Measurements from ENCODE around the gene HTR6.
"Not testable (repeated sequence)": the region's sequence is repeated elsewhere in the genome, so short reads cannot be mapped to it uniquely, and the experiment has no call there.

HTR6 gene

DNA sequence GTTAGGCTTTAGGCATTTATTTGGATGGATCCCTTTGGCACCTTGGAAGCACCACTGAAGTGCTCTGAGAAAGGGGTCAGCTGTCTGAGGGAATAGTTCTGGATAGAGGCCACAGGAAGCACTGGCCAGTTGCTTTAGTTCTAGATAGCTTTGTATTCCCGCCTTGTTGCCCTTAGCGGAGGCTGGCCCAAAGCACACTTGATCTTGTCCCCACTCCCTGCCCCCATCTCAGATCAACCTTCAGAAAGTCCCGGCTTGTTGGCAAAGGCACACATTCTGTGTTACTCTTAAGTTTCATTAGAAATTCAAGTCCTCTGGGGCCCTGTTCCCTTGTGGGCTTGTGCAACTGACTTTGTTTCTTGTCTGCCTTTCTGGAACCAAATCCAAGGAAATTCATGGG is 35.8 kb upstream of the HTR6 start:
- H3K27ac ChIP-seq (ENCODE audit: low read length), result no peak overlapping the region

DNA sequence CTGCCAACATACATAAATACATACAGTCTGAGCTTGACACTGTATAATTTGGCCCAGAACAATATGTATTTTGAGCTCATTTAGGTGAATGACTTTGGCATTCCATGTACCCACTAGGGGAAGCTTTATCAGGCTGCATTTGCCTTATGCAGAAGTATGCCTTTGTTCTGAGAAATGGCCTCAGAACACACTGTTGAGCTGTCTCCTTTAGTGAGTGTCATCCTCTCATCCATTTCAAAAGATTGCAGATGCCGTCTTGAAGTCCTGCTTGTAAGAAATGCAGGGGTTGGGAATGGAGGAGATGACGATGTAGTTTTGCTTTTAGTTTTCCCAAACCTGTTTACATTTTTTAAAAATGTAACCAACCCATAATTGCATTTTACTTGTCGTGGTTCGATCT is 35.3 kb upstream of the HTR6 start:
- H3K36me3 ChIP-seq (ENCODE audit: control insufficient read depth in 1 of 2, insufficient read depth in 2 of 2, low read length in 2 of 2), result peaks cover 36 to 38% of the 10 kb centered on the region in 2 donors
- peaks cover 0 to 13% of the 10 kb centered on the region in 2 donors for H3K4me1 ChIP-seq (ENCODE audit: control insufficient read depth in 1 of 2, insufficient read depth in 2 of 2, low read length in 2 of 2)
- H3K27ac ChIP-seq (ENCODE audit: low read length), result no peak overlapping the region

More for the DNA sequence above, 35.8 kb upstream of the HTR6 start:
- Histone ChIP-seq H3K27me3 (ENCODE audit: low read depth, low read length) (no peaks in the 10 kb centered on the region), H3K36me3 (ENCODE audit: control insufficient read depth in 1 of 2, insufficient read depth in 2 of 2, low read length in 2 of 2) (peaks cover 36 to 38% of the 10 kb centered on the region in 2 donors), H3K9me3 (ENCODE audit: control insufficient read depth in 1 of 2, low read length in 2 of 2) (no peaks in the 10 kb centered on the region), H3K4me1 (ENCODE audit: control insufficient read depth in 1 of 2, insufficient read depth in 2 of 2, low read length in 2 of 2) (peaks cover 0 to 13% of the 10 kb centered on the region in 2 donors), H3K4me3 (ENCODE audit: low read depth in 1 of 2, low read length in 2 of 2) (no peak overlapping the region)

DNA sequence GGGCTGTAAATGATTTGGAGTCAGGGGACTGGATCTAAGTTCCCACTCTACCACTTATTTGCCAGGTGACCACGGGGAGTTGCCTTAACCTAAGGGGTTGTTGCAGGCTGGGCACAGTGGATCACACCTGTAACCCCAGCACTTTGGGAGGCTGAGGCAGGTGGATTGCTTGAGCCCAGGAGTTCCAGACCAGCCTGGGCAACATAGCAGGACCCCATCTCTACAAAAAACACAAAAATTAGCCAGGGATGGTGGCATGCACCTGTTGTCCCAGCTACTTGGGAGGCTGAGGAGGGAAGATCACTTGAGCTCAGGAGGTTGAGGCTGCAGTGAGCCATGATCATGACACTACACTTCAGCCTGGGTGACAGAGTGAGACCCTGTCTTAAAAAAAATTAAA is 34.5 kb upstream of the HTR6 start:
- H3K9me3 ChIP-seq (ENCODE audit: control insufficient read depth in 1 of 2, low read length in 2 of 2); H3K27ac ChIP-seq (ENCODE audit: low read length); H3K4me3 ChIP-seq (ENCODE audit: low read depth in 1 of 2, low read length in 2 of 2); H3K27me3 ChIP-seq (ENCODE audit: low read depth, low read length): not testable (repeated sequence)
- H3K4me1 ChIP-seq (ENCODE audit: control insufficient read depth in 1 of 2, insufficient read depth in 2 of 2, low read length in 2 of 2), result peaks cover 0 to 11% of the 10 kb centered on the region in 2 donors
- peaks cover 29 to 31% of the 10 kb centered on the region in 2 donors for H3K36me3 ChIP-seq (ENCODE audit: control insufficient read depth in 1 of 2, insufficient read depth in 2 of 2, low read length in 2 of 2)

More for the DNA sequence above, 35.3 kb upstream of the HTR6 start:
- no peaks in the 10 kb centered on the region for H3K9me3 ChIP-seq (ENCODE audit: control insufficient read depth in 1 of 2, low read length in 2 of 2)
- no peak overlapping the region for H3K4me3 ChIP-seq (ENCODE audit: low read depth in 1 of 2, low read length in 2 of 2)
- no peaks in the 10 kb centered on the region for H3K27me3 ChIP-seq (ENCODE audit: low read depth, low read length)

DNA sequence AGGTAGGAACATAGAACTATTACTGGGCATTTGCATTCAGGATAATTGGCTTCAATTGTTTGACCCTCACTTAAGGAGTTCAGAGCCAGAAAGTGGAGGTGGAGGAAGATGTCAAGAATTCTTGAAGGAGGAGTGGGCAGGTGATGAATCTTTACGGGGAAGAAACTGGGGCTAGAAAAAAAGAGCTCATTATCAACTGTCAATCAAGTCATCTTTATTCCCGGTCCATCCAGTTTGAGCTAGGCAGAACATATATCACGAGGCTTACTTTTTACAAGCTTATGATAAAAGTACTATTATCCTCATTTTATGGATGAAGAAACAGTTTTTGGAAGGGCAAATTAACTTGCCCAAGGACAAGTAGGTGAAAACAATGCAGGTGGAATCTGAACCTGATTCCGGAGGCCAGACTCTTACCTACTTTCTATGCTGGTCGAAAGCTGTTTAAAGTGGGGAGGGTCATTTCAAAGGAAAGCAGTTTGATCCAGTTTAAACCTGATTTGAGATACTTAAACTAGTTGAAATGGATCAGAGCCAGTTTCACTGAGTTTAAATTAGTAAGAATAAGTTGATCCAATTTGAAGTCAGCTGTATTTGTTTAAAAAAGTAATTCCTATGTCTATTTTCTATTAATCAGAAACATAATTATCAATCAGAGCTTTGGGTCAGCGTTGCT is 33.8 kb upstream of the HTR6 start:
- Histone ChIP-seq H3K4me1 (ENCODE audit: control insufficient read depth in 1 of 2, insufficient read depth in 2 of 2, low read length in 2 of 2) (peaks cover 0 to 4% of the 10 kb centered on the region in 2 donors), H3K27ac (ENCODE audit: low read length) (no peak overlapping the region), H3K36me3 (ENCODE audit: control insufficient read depth in 1 of 2, insufficient read depth in 2 of 2, low read length in 2 of 2) (peaks cover 23 to 26% of the 10 kb centered on the region in 2 donors)

DNA sequence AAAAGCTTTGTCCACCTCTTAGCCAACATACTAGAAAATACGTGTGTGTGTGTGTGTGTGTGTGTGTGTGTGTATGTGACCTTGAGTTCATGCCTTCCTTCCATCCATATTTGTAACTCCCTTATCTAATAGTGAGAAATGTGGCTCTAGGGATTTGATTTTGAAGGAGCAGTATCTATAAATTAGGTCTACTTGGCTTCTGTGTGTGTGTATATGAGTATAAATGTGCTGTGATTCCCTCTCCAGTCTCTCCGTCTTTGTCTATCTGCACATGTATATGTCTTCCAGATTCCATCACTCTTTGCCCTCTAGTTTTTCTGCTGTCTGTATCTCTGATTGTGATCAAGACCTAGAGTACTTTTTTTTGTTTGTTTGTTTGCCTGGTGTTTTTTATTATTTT is 32.5 kb upstream of the HTR6 start:
- H3K4me3 ChIP-seq (ENCODE audit: low read depth in 1 of 2, low read length in 2 of 2), result no peak overlapping the region
- H3K27ac ChIP-seq (ENCODE audit: low read length), result no peak overlapping the region
- no peaks in the 10 kb centered on the region for H3K27me3 ChIP-seq (ENCODE audit: low read depth, low read length)
- no peaks in the 10 kb centered on the region for H3K4me1 ChIP-seq (ENCODE audit: control insufficient read depth in 1 of 2, insufficient read depth in 2 of 2, low read length in 2 of 2)
- peaks cover 10 to 12% of the 10 kb centered on the region in 2 donors for H3K36me3 ChIP-seq (ENCODE audit: control insufficient read depth in 1 of 2, insufficient read depth in 2 of 2, low read length in 2 of 2)
- H3K9me3 ChIP-seq (ENCODE audit: control insufficient read depth in 1 of 2, low read length in 2 of 2), result no peaks in the 10 kb centered on the region

More for the DNA sequence above, 33.8 kb upstream of the HTR6 start:
- Histone ChIP-seq H3K27me3 (ENCODE audit: low read depth, low read length) (no peaks in the 10 kb centered on the region), H3K9me3 (ENCODE audit: control insufficient read depth in 1 of 2, low read length in 2 of 2) (no peaks in the 10 kb centered on the region), H3K4me3 (ENCODE audit: low read depth in 1 of 2, low read length in 2 of 2) (no peak overlapping the region)

DNA sequence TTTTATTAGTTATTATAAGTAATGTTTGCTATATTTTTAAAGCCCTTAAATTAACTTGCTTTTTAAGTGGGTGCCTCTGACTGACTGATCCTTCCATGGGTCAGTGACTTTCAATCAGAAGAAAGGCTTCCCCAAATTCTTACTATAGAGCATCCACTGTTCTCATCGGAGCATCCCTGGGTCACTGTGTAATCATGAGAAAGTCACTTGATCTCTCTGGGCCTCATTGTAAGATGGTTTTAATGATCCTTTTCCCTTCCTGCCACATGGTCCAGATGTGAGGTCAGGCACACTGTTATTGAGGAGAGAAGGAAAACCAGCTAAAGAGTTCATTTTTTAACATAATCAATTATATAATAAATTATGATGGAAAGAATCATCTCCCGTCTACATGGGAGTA is 31.6 kb upstream of the HTR6 start:
- Histone ChIP-seq H3K27ac (ENCODE audit: low read length) (no peak overlapping the region), H3K4me3 (ENCODE audit: low read depth in 1 of 2, low read length in 2 of 2) (no peak overlapping the region), H3K4me1 (ENCODE audit: control insufficient read depth in 1 of 2, insufficient read depth in 2 of 2, low read length in 2 of 2) (no peaks in the 10 kb centered on the region), H3K36me3 (ENCODE audit: control insufficient read depth in 1 of 2, insufficient read depth in 2 of 2, low read length in 2 of 2) (peaks cover 4% of the 10 kb centered on the region in 2 donors), H3K27me3 (ENCODE audit: low read depth, low read length) (no peaks in the 10 kb centered on the region), H3K9me3 (ENCODE audit: control insufficient read depth in 1 of 2, low read length in 2 of 2) (no peaks in the 10 kb centered on the region)

DNA sequence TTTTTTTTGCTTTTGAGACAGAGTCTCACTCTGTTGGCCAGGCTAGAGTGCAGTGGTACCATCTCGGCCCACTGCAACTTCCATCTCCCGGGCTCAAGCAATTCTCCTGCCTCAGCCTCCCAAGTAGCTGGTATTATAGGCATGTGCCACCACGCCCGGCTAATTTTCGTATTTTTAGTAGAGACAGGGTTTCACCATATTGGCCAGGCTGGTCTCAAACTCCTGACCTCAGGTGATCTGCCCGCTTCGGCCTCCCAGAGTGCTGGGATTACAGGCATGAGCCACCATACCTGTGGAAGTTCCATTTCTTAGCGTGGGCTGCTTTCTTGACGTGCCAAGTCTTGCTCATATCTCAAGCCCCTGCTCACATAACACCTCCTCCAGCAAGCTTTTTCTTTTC is 29.6 kb upstream of the HTR6 start:
- H3K4me1 ChIP-seq (ENCODE audit: control insufficient read depth in 1 of 2, insufficient read depth in 2 of 2, low read length in 2 of 2); H3K4me3 ChIP-seq (ENCODE audit: low read depth in 1 of 2, low read length in 2 of 2); H3K9me3 ChIP-seq (ENCODE audit: control insufficient read depth in 1 of 2, low read length in 2 of 2); H3K27me3 ChIP-seq (ENCODE audit: low read depth, low read length); H3K27ac ChIP-seq (ENCODE audit: low read length); H3K36me3 ChIP-seq (ENCODE audit: control insufficient read depth in 1 of 2, insufficient read depth in 2 of 2, low read length in 2 of 2): not testable (repeated sequence)

DNA sequence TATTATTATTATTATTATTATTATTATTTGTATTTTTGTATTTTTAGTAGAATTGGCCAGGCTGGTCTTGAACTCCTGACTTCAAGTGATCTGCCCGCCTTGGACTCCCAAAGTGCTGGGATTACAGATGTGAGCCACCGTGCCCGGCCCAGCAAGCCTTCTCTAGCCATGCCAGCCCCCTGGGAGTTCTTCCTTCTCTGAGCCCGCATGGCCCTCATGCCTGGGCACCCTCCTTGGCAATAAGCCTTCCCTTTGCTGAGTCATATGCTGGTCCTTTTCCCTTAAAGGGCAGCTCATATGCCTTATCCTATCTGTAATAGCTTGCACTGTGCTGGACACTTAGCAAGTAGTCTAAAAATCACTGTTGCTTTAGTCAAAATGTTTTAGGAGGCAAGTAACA is 29.0 kb upstream of the HTR6 start:
- no peaks in the 10 kb centered on the region for H3K36me3 ChIP-seq (ENCODE audit: control insufficient read depth in 1 of 2, insufficient read depth in 2 of 2, low read length in 2 of 2)
- H3K9me3 ChIP-seq (ENCODE audit: control insufficient read depth in 1 of 2, low read length in 2 of 2), result no peaks in the 10 kb centered on the region
- no peak overlapping the region for H3K4me3 ChIP-seq (ENCODE audit: low read depth in 1 of 2, low read length in 2 of 2)
- no peak overlapping the region for H3K27ac ChIP-seq (ENCODE audit: low read length)
- H3K4me1 ChIP-seq (ENCODE audit: control insufficient read depth in 1 of 2, insufficient read depth in 2 of 2, low read length in 2 of 2), result no peaks in the 10 kb centered on the region
- no peaks in the 10 kb centered on the region for H3K27me3 ChIP-seq (ENCODE audit: low read depth, low read length)

DNA sequence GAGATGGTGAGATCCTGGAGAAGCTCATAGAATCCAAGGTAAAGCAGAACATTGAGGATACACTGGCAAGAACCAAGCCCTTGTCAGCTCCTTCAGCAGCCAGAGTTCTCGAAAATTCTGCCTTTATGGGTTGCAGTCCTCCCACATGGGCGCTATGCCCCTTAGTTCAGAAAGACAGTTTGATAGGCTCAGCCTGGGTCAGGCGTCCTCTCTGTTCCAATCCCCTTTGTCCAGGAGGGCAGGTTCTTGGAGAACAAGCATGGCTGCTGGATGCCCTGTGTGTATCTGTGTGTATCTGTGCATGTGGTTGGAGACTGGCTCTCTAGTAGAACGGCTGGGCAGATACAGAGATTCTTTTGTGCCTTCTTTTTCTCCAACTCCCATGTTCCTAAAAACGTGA is 28.6 kb upstream of the HTR6 start:
- Histone ChIP-seq H3K36me3 (ENCODE audit: control insufficient read depth in 1 of 2, insufficient read depth in 2 of 2, low read length in 2 of 2) (no peaks in the 10 kb centered on the region), H3K4me1 (ENCODE audit: control insufficient read depth in 1 of 2, insufficient read depth in 2 of 2, low read length in 2 of 2) (no peaks in the 10 kb centered on the region), H3K27ac (ENCODE audit: low read length) (no peak overlapping the region), H3K4me3 (ENCODE audit: low read depth in 1 of 2, low read length in 2 of 2) (no peak overlapping the region), H3K9me3 (ENCODE audit: control insufficient read depth in 1 of 2, low read length in 2 of 2) (no peaks in the 10 kb centered on the region), H3K27me3 (ENCODE audit: low read depth, low read length) (no peaks in the 10 kb centered on the region)

DNA sequence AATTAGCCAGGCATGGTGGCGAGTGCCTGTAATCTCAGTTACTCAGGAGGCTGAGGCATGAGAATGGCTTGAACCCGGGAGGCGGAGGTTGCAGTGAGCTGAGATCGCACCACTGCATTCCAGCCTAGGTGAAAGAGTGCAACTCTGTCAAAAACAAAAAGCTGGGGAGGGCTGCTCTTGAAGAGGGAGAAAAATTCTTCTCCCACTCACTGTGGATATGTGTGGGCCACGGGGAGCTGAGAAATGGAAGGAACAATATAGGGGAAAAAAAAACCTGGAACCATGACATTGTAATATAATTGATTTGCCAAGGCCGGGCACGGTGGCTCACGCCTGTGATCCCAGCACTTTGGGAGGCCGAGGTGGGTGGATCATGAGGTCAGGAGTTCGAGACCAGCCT is 27.9 kb upstream of the HTR6 start:
- H3K36me3 ChIP-seq (ENCODE audit: control insufficient read depth in 1 of 2, insufficient read depth in 2 of 2, low read length in 2 of 2); H3K9me3 ChIP-seq (ENCODE audit: control insufficient read depth in 1 of 2, low read length in 2 of 2); H3K27ac ChIP-seq (ENCODE audit: low read length); H3K4me3 ChIP-seq (ENCODE audit: low read depth in 1 of 2, low read length in 2 of 2); H3K4me1 ChIP-seq (ENCODE audit: control insufficient read depth in 1 of 2, insufficient read depth in 2 of 2, low read length in 2 of 2); H3K27me3 ChIP-seq (ENCODE audit: low read depth, low read length): not testable (repeated sequence)

DNA sequence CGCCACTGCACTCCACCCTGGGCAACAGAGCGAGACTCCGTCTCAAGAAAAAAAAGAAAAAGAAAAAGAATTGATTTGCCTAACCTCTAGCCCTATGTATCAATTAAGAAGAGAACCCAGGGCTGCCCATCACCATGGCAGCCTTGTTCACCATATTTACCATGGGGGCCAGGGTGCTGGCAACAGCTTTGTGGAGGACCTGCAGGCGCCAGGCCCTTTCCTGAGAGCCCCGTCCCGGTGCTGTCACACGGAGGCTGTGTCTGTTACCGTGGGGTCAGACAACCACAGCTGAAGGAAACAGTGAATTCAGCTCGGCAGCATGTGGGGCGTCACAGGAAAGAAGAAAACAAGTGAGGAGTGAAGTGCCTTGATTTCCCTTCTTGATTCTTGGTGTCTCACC is 27.1 kb upstream of the HTR6 start:
- no peaks in the 10 kb centered on the region for H3K36me3 ChIP-seq (ENCODE audit: control insufficient read depth in 1 of 2, insufficient read depth in 2 of 2, low read length in 2 of 2)
- H3K4me3 ChIP-seq (ENCODE audit: low read depth in 1 of 2, low read length in 2 of 2), result no peak overlapping the region
- no peaks in the 10 kb centered on the region for H3K27me3 ChIP-seq (ENCODE audit: low read depth, low read length)
- no peak overlapping the region for H3K27ac ChIP-seq (ENCODE audit: low read length)
- no peaks in the 10 kb centered on the region for H3K4me1 ChIP-seq (ENCODE audit: control insufficient read depth in 1 of 2, insufficient read depth in 2 of 2, low read length in 2 of 2)
- no peaks in the 10 kb centered on the region for H3K9me3 ChIP-seq (ENCODE audit: control insufficient read depth in 1 of 2, low read length in 2 of 2)

DNA sequence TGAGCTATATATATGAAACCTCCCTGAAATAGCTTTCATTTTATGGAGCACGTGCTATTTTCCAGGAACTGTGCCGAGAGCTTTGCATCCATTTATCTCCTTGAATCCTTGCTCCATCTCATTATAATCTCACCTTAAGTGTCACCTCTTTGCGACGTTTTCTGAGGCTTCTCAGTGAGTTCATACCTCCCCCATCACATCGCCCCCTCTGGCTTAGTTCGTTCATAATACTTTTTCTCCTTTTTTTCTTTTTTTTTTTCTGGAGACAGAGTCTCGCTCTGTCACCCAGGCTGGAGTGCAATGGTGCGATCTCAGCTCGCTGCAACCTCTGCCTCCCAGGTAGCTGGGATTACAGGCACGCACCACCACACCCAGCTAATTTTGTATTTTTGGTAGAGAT is 25.4 kb upstream of the HTR6 start:
- H3K36me3 ChIP-seq (ENCODE audit: control insufficient read depth in 1 of 2, insufficient read depth in 2 of 2, low read length in 2 of 2); H3K9me3 ChIP-seq (ENCODE audit: control insufficient read depth in 1 of 2, low read length in 2 of 2); H3K4me3 ChIP-seq (ENCODE audit: low read depth in 1 of 2, low read length in 2 of 2); H3K27ac ChIP-seq (ENCODE audit: low read length); H3K4me1 ChIP-seq (ENCODE audit: control insufficient read depth in 1 of 2, insufficient read depth in 2 of 2, low read length in 2 of 2); H3K27me3 ChIP-seq (ENCODE audit: low read depth, low read length): not testable (repeated sequence)
